Measurements from ENCODE around the gene COL24A1. TPM values are rescaled to one million over a fixed set of nuclear protein-coding genes. Genes with fewer than 3 reads are reported as not detected.

COL24A1 gene
- total RNA-seq, 3 donors from 2014 or later, result not detected

DNA sequence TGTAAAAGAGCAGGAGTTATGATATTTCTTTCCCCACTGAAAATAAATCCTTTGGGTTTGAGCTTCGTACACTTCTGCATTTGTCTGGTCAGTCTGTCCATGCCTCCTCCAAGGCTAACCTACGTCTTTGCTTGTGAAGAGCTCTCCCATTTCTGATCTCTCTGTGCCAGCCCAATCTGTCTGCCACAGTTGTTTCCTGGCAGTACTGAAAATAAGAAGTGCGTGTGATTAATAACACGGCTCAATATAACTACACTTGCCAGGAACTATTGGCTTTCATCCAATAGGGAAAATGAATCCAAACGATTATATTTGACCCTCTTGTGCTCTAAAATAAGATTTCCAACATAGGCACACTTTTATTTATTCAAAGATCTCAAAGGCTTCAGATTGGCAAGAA is 19.2 kb upstream of the COL24A1 start:
- no peaks in the 10 kb centered on the region for H3K27me3 Mint-ChIP-seq (ENCODE audit: low read depth)
- DNase-seq (no peak), ATAC-seq (no peak)
- H3K4me3 Mint-ChIP-seq, result no peak overlapping the region
- no peaks in the 10 kb centered on the region for H3K4me1 Mint-ChIP-seq (ENCODE audit: low read depth)
- H3K9me3 Mint-ChIP-seq, result peaks cover 6% of the 10 kb centered on the region
- H3K36me3 Mint-ChIP-seq (ENCODE audit: insufficient read depth), result no peaks in the 10 kb centered on the region

DNA sequence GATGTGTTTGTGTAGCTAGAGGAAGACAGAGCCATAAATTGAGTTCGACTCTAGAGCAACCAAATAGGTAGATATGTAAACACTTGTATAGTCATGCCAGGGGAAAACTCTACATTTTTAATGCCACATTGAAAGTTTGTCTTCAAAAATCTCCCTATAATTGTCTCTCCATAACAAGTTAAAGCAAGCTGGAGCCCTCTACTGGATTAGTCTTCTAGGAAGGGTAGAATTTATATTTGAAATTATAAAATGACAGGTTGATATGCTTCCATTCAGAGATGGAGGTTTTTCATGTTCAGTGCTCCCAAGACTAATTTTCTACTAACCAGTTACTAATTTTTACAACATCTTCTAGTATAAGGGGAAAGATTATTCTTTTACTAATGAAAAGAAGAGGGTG is 13.1 kb upstream of the COL24A1 start:
- H3K9me3 Mint-ChIP-seq, result peaks cover 14% of the 10 kb centered on the region
- no peak overlapping the region for H3K4me3 Mint-ChIP-seq
- ATAC-seq (no peak), DNase-seq (no peak)
- H3K27me3 Mint-ChIP-seq (ENCODE audit: low read depth), result no peaks in the 10 kb centered on the region
- H3K4me1 Mint-ChIP-seq (ENCODE audit: low read depth), result no peaks in the 10 kb centered on the region
- H3K36me3 Mint-ChIP-seq (ENCODE audit: insufficient read depth), result no peaks in the 10 kb centered on the region

DNA sequence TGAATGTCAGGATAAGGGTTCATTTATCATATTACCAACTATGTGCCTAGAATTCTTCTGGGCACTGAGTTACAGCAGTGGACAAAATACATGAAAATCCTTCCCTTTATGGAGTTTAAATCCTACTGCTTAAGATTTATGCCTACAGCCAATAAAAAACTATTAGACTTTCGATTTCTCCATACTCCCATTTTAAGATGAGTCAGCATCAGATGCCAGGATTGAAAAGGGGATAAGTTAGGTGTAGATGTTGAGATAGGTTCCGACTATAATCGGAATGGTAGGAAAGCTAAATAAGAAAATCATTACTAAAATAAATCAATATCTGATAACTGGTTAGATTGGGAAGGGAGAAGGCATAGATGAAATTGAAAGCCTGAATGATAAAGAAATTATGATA is 3.2 kb upstream of the COL24A1 start:
- Mint-ChIP-seq H3K9me3 (peaks cover 4% of the 10 kb centered on the region), H3K4me3 (no peak overlapping the region), H3K27me3 (ENCODE audit: low read depth) (peaks cover 36% of the 10 kb centered on the region), H3K36me3 (ENCODE audit: insufficient read depth) (no peaks in the 10 kb centered on the region), H3K4me1 (ENCODE audit: low read depth) (no peaks in the 10 kb centered on the region)
- no peak for DNase-seq
- no peak for ATAC-seq

DNA sequence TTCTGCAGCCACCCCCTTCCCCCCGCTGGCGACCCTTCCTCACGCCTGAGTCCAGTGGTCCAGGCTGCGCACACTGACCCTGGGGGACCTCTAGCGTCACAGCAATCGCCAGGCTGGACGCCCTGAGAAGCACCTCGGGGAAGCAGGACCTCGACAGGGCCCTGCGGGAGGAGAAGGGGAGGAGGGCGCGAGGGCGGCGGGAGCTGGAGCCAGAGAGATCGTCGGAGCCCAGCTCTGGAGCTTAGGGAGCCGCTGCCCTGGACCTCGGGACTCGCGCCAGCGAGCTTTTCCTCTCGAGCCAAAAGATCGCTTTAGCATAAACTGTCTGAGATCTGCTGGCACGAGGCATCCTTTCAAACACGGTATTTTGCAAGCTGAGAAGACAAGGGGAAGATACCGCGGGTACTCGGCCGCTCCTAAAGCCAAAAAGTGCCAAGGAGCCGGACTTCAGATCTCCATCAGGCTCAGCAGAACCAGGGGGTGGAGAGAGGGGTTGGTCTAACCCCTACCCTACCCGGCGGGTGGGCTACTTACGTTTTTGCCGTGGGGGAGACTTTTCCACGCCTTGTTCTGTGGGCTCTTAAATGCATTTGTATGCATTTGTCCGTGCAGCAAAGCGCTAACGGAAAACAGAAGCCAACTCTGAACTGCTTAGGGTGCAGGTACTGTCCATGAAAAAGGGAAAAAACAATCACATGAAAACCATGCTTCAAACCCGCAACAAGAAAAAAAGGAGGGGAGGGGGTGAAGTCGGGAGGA is 586 bp downstream of the COL24A1 start:
- DNase-seq (no peak), ATAC-seq (peak; percentile 14 to 21)
- Mint-ChIP-seq H3K9me3 (peaks cover 4% of the 10 kb centered on the region), H3K4me1 (ENCODE audit: low read depth) (no peaks in the 10 kb centered on the region), H3K36me3 (ENCODE audit: insufficient read depth) (no peaks in the 10 kb centered on the region), H3K27me3 (ENCODE audit: low read depth) (peaks cover 42% of the 10 kb centered on the region), H3K4me3 (no peak overlapping the region)

DNA sequence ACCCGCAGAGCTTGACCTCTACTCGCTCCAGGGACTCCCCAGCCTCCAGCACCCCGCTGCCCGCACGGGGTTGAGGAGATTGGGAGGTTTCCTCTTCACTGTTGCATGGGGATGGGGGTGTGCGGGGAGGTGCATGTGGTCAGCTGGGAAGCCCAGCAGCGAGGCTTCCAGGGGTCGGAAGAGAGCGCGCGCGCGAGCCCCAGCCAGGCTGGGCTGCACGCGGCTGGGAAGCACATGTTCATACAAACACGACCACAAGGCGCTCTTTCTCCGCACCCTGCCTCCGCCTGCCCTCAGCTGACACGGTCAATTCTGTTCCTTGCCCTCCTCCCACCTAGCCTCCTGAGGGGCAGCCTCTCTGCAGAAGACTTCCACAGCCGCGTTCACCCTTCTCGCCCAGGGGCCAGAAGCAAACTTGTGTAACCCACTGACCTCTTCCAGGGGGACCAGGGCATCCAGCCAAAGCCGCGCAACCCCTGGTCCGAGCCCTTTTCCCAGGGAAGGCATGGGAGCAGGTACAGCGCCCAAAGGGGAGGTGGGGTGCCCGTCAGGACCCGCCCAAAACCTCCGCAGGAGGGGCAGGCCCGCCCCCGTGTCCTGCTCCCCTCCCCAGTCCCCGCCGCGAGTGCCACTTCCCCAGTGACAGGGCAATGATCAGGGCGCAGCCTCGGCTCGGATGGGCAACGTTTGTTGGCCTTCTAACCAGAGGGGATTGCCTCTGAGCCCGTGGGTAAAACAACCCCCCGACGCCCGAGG is 1.3 kb downstream of the COL24A1 start:
- DNase-seq, result no peak
- peaks cover 41% of the 10 kb centered on the region for H3K27me3 Mint-ChIP-seq (ENCODE audit: low read depth)
- ATAC-seq, result no peak
- peaks cover 4% of the 10 kb centered on the region for H3K9me3 Mint-ChIP-seq
- no peak overlapping the region for H3K4me3 Mint-ChIP-seq
- no peaks in the 10 kb centered on the region for H3K36me3 Mint-ChIP-seq (ENCODE audit: insufficient read depth)
- H3K4me1 Mint-ChIP-seq (ENCODE audit: low read depth), result no peaks in the 10 kb centered on the region

DNA sequence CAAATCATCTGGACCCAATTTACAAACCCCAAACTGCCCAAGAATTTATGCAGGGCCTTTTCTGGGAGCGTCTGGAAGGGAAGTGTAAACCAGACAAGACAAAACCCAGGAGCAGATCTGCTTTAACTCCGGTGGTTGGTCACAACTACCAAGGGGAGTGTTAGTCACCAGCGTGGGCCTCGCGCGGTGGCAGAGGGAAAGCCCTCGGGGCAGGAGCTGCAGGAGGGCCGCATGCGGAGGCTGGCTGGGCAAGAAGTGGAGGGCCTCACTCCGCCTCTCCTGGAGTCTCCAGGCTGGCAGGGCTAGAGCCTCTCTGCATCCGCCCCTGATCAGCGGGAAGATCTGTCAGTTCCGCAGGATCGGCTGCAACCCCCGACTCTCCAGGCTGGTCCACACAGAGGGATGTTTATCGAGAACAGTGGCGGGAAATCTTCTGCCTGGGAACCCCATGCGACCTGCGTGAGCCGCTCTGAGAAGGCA is 2.0 kb downstream of the COL24A1 start:
- DNase-seq (no peak), ATAC-seq (no peak)
- H3K27me3 Mint-ChIP-seq (ENCODE audit: low read depth), result peaks cover 41% of the 10 kb centered on the region
- H3K4me1 Mint-ChIP-seq (ENCODE audit: low read depth), result no peaks in the 10 kb centered on the region
- peaks cover 4% of the 10 kb centered on the region for H3K9me3 Mint-ChIP-seq
- H3K4me3 Mint-ChIP-seq, result no peak overlapping the region
- H3K36me3 Mint-ChIP-seq (ENCODE audit: insufficient read depth), result no peaks in the 10 kb centered on the region

DNA sequence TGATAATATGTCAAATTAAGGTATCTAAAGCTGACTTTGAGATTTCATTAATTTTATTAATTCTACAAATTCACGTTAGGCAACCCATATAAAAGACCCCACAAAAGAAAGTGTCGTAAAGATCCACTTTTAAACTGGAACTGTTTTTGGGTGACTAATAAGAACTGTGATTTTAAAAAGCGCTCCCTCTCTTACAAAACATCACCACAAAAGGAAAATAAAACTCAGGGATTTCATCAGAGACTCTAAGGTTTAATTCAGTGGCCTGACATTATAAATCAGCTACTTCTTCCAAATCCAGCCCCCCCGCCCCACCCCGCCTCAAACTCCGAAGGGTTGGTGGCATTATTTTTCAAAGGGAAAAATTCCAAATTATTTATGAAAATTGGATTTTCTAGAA is 2.7 kb downstream of the COL24A1 start:
- Mint-ChIP-seq H3K4me1 (ENCODE audit: low read depth) (no peaks in the 10 kb centered on the region), H3K4me3 (no peak overlapping the region), H3K36me3 (ENCODE audit: insufficient read depth) (no peaks in the 10 kb centered on the region), H3K9me3 (no peaks in the 10 kb centered on the region), H3K27me3 (ENCODE audit: low read depth) (peaks cover 40% of the 10 kb centered on the region)
- ATAC-seq (no peak), DNase-seq (no peak)

DNA sequence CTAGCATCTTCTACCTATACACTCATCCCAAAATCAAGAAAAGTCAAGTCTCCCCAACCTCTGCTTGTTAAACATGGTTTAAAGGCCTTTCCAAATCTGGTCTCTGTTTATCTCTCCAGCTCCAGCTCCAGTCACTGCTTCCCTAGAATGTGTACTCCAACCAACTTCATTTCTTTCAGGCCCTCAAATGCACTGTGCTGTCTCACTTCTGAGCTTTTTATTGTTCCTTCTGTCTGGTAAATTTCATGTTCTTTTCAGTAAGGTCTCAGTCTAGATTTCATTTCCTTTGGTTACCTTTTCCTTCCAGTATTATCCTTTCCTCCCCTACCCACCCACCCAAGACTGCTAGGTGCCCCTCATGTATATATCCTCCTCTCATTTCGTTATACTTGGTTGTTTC is 3.7 kb downstream of the COL24A1 start:
- peaks cover 37% of the 10 kb centered on the region for H3K27me3 Mint-ChIP-seq (ENCODE audit: low read depth)
- ATAC-seq, result no peak
- H3K4me3 Mint-ChIP-seq, result no peak overlapping the region
- no peaks in the 10 kb centered on the region for H3K9me3 Mint-ChIP-seq
- H3K4me1 Mint-ChIP-seq (ENCODE audit: low read depth), result no peaks in the 10 kb centered on the region
- DNase-seq, result no peak
- no peaks in the 10 kb centered on the region for H3K36me3 Mint-ChIP-seq (ENCODE audit: insufficient read depth)

DNA sequence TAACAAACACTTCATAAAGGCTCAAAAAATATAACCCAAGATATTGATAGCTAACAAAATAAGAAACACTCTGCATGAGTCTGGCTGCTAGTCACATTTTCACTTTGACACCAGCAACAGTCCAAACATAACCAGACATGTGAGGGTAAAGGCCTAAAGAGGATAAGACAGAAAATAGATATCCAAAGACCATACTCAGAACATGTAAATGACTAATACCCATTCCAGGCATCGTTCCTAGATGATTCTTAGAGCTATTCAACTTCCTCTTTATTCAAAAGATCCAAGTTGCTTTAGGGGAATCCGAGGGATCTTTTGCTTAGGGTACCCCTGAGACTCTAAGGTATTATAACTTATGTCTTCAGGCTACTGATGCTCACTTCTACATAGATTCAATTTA is 5.1 kb downstream of the COL24A1 start:
- Mint-ChIP-seq H3K4me1 (ENCODE audit: low read depth) (no peaks in the 10 kb centered on the region), H3K4me3 (no peak overlapping the region), H3K27me3 (ENCODE audit: low read depth) (peaks cover 24% of the 10 kb centered on the region), H3K9me3 (no peaks in the 10 kb centered on the region), H3K36me3 (ENCODE audit: insufficient read depth) (no peaks in the 10 kb centered on the region)
- no peak for DNase-seq
- no peak for ATAC-seq

DNA sequence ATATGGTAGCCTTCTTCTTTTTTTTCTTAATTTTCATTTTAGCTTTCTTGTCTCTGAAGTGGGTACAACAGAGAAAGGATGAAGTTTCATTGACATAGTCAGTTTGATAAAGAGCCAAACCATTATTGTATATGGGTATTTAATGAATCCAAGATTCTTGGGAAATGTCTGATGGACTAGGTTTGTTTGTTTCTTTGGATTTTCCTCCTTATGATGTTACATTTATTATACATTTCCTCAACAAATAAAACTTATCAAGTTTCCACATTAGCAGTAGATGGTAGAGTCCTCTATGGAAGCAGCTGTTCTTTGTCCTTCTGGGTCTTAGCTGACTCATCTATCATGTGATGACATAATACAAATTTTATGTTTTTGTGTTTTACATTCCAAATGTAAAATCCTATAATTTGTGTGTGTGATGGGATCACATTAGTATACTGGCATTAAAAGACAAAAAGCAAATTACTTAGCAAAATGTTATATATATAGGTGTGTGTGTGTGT is 6.0 kb downstream of the COL24A1 start:
- DNase-seq (no peak), ATAC-seq (no peak)
- Mint-ChIP-seq H3K4me3 (no peak overlapping the region), H3K27me3 (ENCODE audit: low read depth) (peaks cover 17% of the 10 kb centered on the region), H3K4me1 (ENCODE audit: low read depth) (no peaks in the 10 kb centered on the region), H3K36me3 (ENCODE audit: insufficient read depth) (no peaks in the 10 kb centered on the region), H3K9me3 (no peaks in the 10 kb centered on the region)

DNA sequence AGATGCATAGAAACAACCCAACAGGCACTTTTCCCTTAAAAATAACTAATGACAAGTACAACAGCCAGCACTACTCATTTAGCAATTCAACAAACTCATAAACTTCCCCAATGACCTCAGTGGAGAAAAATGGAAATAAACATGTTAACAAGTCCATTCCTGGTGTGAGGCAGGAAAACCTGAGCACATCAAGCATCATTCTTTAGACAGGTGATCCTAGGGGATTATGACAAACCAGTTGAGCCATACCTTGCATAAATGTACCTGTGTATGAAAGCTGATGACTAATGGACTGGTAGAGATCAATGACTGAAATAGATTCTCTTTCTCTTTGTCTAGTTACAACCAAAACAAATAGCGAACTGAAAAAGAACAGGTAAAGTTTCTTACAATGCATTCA is 7.0 kb downstream of the COL24A1 start:
- ATAC-seq, result no peak
- no peaks in the 10 kb centered on the region for H3K9me3 Mint-ChIP-seq
- H3K36me3 Mint-ChIP-seq (ENCODE audit: insufficient read depth), result no peaks in the 10 kb centered on the region
- H3K4me1 Mint-ChIP-seq (ENCODE audit: low read depth), result no peaks in the 10 kb centered on the region
- H3K27me3 Mint-ChIP-seq (ENCODE audit: low read depth), result peaks cover 8% of the 10 kb centered on the region
- H3K4me3 Mint-ChIP-seq, result no peak overlapping the region
- no peak for DNase-seq

DNA sequence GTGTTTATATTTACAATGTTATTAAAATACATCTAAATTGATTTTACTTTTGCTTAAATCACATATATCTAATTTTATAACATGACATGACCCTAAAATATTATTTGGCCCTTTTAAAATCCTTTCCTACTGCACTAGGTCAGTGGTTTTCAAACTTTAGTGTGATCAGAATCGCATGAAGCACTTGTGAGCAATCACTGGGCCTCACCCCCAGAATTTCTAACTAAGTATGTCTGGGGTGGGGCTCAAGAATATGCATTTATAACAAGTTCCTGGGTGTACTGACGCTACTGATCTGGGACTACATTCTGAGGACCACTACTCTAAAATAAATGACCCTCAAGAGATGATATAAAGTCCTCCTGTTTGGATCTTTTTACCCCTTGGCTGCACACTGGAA is 8.8 kb downstream of the COL24A1 start:
- Mint-ChIP-seq H3K9me3 (no peaks in the 10 kb centered on the region), H3K27me3 (ENCODE audit: low read depth) (peaks cover 3% of the 10 kb centered on the region), H3K36me3 (ENCODE audit: insufficient read depth) (no peaks in the 10 kb centered on the region), H3K4me1 (ENCODE audit: low read depth) (no peaks in the 10 kb centered on the region), H3K4me3 (no peak overlapping the region)
- DNase-seq, result no peak
- ATAC-seq, result no peak

DNA sequence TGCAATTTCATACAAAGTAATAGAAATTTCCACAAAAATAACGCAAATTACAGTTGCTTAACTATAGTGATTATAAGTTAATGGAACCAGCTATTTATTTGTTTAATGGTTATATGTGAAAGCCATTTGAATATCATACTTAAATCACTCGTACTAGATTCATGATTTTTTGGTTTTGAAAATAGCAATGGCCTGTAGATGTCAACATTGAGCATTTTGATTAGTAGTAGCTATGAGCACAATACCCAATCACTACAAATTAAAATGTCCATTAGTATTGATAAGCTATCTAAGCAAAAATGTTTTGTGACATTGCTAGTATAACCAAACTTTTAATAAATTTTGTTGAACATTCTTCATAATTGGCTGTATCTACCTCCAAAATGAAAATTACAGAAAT is 10.0 kb downstream of the COL24A1 start:
- Mint-ChIP-seq H3K9me3 (no peaks in the 10 kb centered on the region), H3K4me3 (no peak overlapping the region), H3K4me1 (ENCODE audit: low read depth) (no peaks in the 10 kb centered on the region), H3K27me3 (ENCODE audit: low read depth) (peaks cover 3% of the 10 kb centered on the region), H3K36me3 (ENCODE audit: insufficient read depth) (no peaks in the 10 kb centered on the region)
- ATAC-seq (no peak), DNase-seq (no peak)

DNA sequence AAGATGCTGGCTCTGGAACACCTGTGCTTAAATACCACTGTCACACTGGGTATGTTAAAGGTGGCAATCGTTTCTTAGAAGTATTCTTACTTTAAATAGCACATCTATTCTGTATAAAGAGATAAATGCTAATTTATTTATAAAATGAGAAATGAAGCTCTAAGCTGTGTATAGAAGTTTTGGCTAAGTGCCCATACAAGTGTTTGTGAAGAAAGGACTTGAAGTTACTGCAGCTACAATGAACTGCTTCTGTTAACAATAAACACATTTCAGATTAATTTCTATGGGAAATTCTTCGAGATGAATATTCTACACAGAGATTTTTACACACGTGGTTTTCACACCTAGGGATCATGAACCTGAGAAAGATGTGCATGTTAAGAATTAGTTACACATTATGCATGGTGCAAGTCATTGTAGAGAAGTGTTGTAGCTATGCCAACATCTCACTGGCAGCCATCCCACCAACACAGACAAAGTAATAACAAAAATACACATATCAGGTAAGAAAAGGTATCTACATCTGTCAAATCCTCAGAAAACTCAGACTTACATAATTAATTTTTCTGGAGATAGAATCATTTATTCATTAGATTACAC is 16.2 kb downstream of the COL24A1 start:
- Mint-ChIP-seq H3K4me1 (ENCODE audit: low read depth) (no peaks in the 10 kb centered on the region), H3K9me3 (peaks cover under 1% of the 10 kb centered on the region), H3K36me3 (ENCODE audit: insufficient read depth) (no peaks in the 10 kb centered on the region), H3K4me3 (no peak overlapping the region), H3K27me3 (ENCODE audit: low read depth) (peaks cover 4% of the 10 kb centered on the region)
- DNase-seq (no peak), ATAC-seq (no peak)
